Endothelial cell of hepatic sinusoid (primary cell): ENCODE data around the gene MADCAM1.

ENCODE experiments used
- in situ Hi-C: cut with HindIII; loops from 2 replicates; pipeline ENCODE4 v1.10.0; 2017; ENCODE audit warnings: low sequenced_read_pairs

The MADCAM1 gene

DNA sequence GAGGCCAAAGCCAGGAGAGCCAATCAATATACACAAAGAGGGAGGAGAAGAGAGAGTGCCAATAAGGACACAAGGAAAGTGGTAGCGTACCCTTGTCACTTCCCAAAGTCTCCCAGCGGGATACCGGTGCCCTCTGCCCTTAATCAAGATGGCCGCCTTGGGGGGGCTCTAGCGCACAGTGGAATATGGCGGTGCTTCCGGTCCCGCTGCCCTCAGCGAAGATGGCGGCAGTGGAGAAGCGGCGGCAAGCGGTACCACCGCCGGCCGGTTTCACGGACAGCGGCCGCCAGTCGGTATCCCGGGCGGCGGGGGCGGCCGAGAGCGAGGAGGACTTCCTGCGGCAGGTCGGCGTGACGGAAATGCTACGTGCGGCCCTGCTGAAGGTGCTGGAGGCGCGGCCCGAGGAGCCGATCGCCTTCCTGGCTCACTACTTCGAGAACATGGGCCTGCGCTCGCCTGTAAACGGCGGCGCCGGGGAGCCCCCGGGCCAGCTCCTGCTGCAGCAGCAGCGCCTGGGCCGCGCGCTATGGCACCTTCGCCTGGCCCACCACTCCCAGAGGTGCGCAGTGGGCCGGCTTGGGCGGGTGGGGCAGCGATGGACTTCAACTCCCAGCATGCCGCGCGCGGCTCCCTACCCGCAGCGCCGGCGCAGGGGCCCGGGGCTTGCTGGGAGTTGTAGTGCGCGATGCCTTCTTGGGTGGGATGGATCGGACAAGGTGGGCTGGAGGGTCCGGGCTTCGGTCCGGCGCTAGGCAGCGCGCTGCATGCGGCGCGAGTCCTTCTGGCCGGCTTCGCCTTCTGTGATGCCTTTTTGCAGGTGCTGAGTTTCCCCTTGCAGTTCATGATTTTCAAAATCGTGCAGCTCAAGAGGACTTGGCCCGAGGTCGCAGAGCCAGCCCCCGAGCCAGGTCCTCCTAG lies 11.3 kb downstream of the MADCAM1 start, which contains the start of gene TPGS1:
TPGS1 (plus strand) TSS at position 212 of the 918 bp plus-strand sequence; CDS start at position 222, 10 bp downstream.
- in situ Hi-C loops = no loop called here

DNA sequence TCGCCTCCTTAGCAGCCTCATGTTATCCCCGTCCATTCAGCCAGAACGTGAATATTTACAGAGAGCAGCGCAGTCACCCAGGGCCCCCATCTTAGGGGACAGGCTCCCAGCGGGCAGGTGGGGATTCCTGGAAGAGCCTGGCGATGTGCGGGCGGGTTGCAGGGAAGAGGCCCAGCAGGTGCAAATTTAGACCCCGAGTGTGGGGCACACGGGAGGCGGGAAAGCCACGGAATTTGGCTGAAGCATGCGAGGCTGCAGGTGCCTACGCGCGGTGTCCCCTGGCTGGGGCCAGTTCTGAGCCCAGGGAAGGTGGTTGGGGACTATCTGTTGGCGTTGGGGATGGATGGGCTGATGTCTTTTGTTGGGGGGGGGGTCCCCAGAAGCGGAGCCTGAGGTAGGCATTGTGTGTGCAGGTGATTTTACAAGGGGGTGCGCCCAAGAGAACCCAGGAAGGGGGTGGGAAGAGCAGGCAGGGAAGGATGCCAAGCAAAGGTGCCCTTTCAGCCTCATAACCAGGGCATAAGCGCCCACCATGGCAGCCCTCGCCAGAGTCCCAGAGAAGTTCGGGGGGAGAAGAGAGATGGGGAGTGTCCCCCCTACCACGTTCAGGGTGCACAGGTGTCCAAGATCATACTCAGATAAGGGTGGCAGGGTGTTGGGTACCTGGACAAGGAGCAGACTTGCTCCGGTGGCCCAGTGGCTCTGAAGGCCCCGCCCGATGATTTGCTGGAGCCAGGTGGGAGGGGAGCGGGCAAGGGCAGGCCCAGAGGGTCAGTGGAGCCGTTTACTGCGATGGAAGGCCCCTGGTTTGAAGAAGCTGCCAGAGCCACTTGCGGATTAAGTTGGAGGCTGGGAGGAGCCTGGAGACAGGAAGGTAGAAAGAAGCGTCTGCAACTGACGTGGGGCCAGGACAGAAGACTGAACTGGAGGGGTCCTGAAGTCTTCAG lies 12.2 kb downstream of the MADCAM1 start:
- in situ Hi-C loops = no loop called here

DNA sequence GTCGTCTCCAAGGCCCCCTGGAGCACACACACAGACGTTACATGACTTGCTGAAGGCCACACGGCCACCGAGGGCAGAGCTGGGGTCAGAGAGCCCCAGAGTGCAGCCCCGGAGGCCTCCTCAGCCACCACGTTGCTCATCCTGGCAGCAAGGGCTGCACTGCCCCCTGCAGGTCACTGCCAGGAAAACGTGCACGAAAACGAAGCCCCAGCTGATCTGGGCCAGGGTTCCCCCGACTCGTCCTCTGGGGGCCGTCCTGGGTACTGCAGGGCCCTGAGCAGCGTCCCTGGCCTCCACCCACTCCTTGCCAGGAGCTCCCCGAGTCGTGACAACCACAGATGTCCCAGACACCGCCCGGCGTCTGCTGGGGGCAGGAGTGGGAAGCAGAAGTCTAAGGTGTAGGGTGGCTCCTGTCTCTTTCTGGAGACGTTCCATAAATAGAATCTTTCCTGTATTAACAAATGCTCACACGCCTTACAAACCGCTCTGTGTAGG lies 14.4 kb downstream of the MADCAM1 start:
- in situ Hi-C loops = no loop called here

DNA sequence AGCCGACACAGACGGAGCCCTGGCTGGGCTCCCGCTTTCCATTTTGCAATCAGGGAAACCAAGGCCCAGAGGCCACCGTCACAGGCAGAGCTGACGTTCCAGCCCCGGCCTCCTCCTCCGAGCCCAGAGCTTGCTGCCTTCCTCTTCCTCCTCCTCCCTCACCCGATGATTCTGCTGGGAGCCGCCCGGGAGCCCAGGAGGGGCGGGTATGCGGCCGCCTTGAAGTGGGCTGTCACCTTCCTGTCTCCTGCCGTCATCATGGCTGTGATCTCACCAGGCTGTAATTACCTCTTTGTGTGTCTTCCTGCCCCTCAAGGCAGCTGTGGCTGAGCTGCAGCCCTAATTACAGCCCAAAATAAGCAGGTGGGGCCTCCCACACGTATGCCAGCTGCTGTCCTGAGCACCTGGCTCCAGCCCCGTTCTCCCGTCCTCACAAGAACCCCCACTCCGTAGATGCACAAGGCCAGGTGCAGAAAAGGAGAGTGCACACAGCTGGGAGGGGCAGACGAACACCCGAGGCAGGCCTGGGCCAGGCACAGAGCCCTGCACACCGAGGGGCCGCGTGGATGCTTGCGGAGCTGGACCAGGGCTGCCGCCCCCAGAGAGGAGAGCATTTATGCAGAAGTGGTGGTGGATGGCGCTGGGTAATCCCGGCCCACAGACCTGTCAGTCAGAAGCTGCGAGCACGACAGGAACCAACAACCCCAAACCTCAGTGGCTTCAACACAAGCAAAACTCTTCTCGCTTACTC lies 15.0 kb downstream of the MADCAM1 start:
- in situ Hi-C loops = no loop called here

DNA sequence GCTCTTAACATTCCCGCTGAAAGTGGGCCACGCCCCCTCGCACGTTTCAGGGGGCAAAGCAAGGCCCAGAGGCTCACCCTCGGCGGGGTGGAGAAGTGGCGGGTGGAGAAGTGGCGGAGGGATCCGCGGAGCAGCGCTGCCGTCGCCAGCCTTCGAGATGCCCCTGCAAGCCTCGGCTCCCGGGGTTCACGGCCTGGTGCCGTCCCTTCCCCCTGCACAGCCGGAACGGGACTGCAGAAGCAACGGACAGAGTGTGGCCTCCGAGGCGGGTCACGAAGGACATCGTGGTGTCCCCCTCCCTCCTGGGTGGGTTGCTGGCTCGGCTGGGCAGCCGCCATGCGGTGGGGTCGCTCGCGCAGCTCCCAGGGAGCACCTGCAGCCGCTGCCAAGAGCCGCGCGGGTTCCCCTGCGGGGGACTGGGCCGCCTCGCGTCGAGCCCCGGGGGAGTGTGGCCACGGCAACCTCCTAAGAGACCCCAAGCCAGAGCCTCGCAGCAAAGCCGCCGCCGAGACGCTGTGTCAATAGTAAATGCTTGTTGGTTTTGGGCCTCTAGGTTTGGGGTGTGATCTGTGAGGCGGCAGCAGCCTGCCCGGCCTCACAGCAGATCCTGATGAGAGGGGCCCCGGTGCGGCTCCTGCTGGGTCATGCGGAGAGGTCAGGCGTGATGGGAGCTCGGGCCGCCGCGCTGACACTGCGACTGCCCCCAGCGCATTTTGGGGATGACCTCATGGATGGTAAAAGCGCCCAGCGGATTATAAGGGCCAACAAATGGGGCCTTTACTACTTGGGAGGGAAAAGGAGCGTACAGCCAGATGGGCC lies 16.5 kb downstream of the MADCAM1 start:
- in situ Hi-C loops = no loop called here

DNA sequence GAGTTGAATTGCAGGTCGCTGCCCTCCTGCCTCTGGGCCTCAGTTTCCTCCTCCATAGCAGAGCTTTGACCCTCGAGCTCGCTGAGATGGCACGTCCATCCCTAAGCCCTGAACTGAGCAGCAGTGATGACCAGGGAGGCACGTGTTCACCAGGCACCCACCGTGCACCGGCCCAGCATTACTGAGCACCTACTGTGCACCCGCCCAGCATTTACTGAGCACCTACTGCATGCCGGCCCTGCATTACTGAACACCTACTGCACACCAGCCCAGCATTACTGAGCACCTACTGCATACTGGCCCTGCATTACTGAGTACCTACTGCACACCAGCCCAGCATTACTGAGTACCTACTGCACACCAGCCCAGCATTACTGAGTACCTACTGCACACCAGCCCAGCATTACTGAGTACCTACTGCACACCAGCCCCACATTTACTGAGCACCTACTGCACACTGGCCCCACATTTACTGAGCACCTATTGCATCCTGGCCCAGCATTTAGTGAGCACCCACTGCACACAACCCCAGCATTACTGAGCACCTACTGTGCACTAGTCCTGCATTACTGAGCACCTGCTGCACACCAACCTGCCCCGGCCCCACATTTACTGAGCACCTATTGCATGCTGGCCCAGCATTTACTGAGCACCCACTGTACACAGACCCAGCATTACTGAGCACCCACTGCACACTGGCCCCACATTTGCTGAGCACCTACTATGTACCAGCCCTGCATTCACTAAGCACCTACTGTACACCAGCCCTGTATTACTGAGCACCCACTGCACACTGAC lies 17.3 kb downstream of the MADCAM1 start:
- in situ Hi-C loops = no loop called here

DNA sequence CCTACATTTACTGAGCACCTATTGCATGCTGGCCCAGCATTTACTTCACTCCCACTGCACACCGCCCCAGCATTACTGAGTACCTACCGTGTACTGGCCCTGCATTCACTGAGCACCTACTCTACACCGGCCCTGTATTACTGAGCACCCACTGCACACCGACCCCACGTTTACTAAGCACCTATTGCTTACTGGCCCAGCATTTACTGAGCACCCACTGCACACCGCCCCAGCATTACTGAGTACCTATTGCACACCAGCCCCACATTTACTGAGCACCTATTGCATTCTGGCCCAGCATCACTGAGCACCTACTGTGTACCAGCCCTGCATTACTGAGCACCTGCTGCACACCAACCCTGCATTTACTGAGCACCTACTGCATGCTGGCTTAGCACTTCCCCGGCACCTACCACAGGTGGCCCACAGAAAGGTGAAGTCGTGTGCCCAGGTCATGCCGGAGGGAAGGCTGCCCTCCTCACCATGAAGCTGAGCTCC lies 17.9 kb downstream of the MADCAM1 start:
- in situ Hi-C loops = no loop called here

DNA sequence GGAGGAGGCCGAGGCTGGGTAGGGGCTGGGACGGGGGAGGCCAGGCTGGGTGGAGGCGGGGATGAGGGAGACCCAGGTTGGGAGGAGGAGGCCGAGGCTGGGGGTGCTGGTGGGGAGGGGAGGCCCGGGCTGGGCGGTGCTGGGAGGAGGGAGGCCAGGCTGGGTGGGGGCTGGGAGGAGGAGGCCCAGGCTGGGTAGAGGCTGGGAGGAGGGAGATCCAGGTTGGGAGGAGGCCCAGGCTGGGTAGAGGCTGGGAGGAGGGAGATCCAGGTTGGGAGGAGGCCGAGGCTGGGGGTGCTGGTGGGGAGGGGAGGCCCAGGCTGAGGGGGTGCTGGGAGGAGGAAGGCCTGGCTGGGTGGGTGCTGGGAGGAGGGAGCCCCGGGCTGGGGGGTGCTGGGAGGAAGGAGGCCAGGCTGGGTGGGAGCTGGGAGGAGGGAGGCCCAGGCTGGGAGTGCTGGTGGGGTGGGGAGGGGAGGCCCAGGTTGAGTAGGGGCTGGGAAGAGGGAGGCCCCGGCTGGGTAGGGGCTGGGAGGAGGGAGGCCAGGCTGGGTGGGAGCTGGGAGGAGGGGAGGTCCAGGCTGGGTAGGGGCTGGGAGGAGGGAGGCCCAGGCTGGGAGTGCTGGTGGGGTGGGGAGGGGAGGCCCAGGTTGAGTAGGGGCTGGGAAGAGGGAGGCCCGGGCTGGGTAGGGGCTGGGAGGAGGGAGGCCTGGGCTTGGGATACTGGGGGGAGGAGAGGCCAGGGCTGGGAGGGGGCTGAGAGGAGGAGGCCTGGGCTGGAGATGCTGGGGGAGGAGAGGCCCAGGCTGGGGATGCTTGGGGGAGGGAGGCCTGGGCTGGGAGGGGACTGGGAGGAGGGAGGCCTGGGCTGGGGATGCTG lies 21.7 kb downstream of the MADCAM1 start:
- in situ Hi-C loops = no loop called here

DNA sequence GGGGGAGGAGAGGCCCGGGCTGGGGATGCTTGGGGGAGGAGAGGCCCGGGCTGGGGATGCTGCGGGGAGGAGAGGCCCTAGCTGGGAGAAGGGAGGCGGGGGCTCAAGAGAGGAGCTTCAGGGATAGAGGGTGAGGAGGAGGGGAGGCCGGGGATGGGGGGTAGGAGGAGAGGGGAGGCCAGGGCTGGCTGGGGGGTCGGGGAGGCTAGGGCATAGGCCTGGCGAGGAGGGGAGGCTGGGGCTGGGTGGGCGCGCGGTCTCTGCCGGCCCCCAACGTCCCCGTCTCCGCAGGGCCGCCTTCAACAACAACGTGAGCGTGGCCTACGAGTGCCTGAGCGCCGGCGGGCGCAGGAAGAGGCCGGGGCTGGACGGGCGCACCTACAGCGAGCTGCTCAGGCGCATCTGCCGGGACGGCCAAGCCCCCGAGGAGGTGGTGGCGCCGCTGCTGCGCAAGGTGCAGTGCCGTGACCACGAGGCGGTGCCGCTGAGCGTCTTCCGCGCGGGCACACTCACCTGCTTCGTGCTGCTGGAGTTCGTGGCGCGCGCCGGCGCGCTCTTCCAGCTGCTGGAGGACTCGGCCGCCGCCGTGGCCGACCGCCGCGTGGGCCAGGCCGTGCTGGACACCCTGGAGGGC lies 22.4 kb downstream of the MADCAM1 start:
- in situ Hi-C loops = no loop called here

DNA sequence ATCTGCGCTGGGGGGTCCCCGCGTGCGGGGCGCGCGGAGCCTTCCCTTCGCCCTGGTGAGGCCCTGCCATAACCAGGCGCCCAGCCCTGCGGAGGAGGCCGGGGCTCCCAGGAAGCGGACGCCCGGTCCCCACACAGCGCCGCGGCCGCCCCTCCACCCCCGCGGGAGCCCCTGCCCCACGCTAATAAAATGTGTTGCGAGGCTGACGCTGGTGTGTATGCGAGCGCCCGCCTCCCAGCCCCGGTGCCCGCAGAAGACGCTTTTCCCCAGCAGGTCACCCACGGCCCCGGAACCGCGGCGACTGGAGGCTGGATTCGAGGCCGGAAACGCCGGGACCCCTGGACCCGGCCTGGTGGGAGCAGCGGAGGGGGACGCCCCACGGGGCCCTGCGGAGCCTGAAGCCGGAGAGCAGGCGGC lies 23.2 kb downstream of the MADCAM1 start:
- in situ Hi-C loops = no loop called here

DNA sequence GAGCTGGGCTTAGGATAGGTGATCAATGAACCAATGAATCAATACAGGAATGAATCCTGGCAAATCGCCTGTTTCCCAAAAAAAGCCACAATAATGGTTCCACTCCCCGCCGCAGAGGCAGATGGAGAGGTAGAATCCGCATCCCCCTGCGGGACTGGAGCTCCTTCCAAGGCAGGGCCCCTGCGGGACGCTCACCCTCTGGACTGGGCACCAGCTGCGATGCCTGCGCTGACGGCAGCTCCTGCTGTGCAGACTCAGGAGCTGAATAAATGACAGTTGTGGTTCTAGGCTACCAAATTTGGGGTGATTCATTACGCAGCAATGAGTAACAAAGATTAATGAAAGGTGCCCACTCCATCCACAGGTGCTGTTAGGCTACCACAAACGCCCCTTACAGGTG lies 26.4 kb downstream of the MADCAM1 start:
- in situ Hi-C loops = loop anchor here (5.0 kb wide), 1 partner anchor 100 kb away; no protein-coding TSS in a partner anchor

DNA sequence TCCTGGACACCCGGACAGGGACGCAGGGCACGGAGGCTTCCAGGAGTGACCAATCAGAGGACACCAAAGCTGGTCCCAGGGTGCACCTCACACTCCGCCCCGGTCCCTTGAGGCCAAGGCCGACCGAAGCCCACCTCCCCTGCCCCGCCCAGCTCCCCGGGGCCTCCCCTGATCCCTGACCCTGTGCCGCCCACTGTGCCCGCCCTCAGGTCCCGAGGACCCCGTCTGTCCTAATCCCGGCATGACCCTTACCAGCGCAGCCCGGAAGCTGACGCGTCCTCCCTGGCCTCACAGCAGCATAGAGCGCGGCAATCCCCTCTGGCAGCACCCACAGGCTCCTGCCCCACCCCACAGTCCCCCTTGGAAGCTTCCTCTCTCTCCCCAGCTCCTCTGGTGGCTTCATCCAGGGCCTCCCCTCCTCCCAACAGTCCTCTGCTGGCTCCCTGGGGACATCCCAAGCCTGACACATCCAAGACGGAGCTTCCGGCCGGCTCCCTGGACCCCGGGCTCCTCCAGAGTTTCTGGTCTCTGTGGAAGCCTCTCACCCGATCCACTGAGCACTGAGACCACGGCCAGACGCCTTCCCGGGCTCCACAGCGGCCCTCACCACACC lies 27.9 kb downstream of the MADCAM1 start:
- in situ Hi-C loops = loop anchor here (5.0 kb wide), 1 partner anchor 98 kb away; no protein-coding TSS in a partner anchor

DNA sequence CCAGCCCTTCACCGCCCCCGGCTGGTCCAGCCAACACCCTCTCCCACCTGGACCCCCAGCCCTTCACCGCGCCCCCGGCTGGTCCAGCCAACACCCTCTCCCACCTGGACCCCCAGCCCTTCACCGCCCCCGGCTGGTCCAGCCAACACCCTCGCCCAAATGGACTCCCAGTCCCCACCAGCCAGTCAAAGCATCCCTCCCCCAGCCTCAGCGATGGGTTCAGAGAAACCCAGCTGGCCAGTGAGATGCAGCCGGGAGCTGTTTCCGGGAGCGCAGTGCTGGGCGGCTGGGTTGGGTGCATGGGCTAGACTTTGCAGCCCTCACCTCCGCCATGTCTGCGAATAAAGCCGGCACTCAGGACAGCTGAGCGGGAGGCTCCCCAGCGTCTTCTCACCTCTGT lies 28.7 kb downstream of the MADCAM1 start:
- in situ Hi-C loops = no loop called here

DNA sequence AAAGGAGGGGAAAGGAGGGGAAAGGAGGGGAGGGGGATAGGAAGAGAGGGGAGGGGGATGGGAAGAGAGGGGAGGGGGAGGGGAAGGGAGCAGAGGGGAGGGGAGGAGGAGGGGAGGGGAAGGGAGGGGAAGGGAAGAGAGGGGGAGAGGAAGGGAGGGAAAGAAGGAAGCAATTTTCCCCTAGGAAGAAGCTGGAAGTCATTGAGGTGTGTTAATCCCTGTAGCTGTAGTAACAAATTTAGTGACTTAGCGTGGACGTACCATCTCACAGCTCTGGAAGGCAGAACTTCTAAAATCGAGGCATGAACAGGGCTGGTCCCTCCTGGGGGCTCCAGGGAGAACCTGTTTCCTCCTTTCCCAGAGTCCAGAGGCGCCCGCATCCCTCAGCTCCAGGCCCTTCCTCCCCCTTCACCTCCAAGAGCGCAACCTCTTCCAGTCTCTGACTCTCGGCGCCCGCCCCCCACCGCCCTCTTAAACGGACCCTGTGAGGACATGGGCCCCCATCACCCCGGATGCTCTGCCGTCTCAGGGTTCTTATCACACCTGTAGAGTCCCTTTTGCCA lies 29.7 kb downstream of the MADCAM1 start:
- in situ Hi-C loops = no loop called here

DNA sequence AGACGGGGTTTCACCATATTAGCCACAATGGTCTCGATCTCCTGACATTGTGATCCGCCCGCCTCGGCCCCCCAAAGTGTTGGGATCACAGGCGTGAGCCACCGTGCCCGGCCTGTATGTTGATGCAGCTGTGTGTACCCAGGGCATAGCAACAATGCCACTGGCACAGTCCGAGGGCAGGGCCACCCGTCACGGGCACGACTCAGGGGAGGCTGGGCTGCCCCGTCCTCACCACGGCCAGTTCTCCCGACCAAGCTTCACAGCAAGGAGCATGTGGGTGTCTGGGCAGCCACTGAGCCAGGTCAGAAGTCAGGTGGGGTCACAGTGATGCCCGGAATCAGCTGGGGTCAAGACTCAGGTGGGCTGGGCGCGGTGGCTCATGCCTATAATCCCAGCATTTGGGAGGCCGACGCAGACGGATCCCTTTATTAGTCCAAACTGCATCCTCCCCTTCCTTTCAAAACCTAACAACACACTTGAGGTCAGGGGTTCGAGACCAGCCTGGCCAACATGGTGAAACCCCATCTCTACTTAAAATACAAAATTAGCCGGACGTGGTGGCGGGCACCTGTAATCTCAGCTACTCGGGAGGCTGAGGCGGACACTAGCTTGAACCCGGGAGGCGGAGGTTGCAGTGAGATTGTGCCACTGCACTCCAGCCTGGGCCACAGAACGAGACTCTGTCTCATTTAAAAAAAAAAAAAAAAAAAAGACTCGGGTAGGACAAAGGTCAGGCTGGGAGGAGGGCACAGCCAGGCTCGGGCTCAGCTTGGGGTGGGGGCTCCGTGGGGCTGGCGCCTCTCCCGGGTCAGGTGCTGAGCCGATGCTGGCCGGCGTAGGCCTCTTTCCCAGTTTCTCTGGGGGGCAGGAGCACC lies 34.1 kb downstream of the MADCAM1 start:
- in situ Hi-C loops = no loop called here
